Osteocyte (in vitro differentiated cells): ENCODE measurements around the gene PCDH15. TPM values are rescaled to one million over a fixed set of nuclear protein-coding genes. Genes with fewer than 3 reads are reported as not detected.

ENCODE experiments used
- DNase-seq: peaks from one replicate; pipeline ENCODE4 v3.0.0; 2021; ENCODE audit warnings: mixed read lengths; ENCODE audit not compliant: unreplicated experiment; ENCODE audit errors: extremely low spot score
- H3K27ac Mint-ChIP-seq: one replicate; pipeline ENCODE4 v1.8.0; 2021; ENCODE audit warnings: mild to moderate bottlenecking, mixed read lengths; ENCODE audit not compliant: unreplicated experiment
- H3K27me3 Mint-ChIP-seq: one replicate; pipeline ENCODE4 v1.8.0; 2021; ENCODE audit warnings: mixed read lengths; ENCODE audit not compliant: unreplicated experiment
- H3K36me3 Mint-ChIP-seq: one replicate; pipeline ENCODE4 v1.8.0; 2021; ENCODE audit warnings: mixed read lengths; ENCODE audit not compliant: unreplicated experiment
- H3K4me1 Mint-ChIP-seq: one replicate; pipeline ENCODE4 v1.8.0; 2021; ENCODE audit warnings: mixed read lengths; ENCODE audit not compliant: unreplicated experiment
- H3K4me3 Mint-ChIP-seq: one replicate; pipeline ENCODE4 v1.8.0; 2021; ENCODE audit warnings: mild to moderate bottlenecking, moderate library complexity, mixed read lengths; ENCODE audit not compliant: unreplicated experiment
- H3K9me3 Mint-ChIP-seq: one replicate; pipeline ENCODE4 v1.8.0; 2021; ENCODE audit warnings: mixed read lengths; ENCODE audit not compliant: unreplicated experiment
- total RNA-seq: library from RNA; stranded (reverse); gene quantifications from 2 replicates; pipeline ENCODE4 v1.2.1, GENCODE V29; 2021
- TF ChIP-seq, protein P1 (sequence below): fragments of 200-600 bp; sonication (generic); IDR thresholded peaks from 2 replicates; pipeline ENCODE4 v1.5.0; 2021; ENCODE audit warnings: antibody characterized with exemption, mild to moderate bottlenecking, moderate library complexity

Gene PCDH15
- total RNA-seq, 1 donor from 2014 or later: 2.6 TPM

DNA sequence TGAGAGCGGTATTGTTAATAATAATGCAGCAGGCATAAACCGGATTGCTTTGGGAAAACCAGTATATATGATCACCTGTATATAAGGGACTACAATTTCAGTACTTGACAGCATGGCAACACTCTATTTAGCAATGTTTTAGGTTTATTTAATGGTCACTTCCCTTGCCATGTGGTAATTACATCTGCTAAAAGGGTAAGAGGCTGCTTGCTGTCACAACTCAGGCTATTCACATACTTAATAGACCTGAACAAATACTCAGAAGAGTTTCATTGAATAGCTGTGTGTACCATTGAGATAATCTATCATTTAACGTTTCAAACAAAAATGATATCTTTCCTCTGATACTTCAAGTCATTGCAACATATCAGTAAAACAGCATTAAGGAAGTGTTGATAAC is 90.1 kb downstream of the PCDH15 start:
- TF ChIP-seq, protein P1, sequence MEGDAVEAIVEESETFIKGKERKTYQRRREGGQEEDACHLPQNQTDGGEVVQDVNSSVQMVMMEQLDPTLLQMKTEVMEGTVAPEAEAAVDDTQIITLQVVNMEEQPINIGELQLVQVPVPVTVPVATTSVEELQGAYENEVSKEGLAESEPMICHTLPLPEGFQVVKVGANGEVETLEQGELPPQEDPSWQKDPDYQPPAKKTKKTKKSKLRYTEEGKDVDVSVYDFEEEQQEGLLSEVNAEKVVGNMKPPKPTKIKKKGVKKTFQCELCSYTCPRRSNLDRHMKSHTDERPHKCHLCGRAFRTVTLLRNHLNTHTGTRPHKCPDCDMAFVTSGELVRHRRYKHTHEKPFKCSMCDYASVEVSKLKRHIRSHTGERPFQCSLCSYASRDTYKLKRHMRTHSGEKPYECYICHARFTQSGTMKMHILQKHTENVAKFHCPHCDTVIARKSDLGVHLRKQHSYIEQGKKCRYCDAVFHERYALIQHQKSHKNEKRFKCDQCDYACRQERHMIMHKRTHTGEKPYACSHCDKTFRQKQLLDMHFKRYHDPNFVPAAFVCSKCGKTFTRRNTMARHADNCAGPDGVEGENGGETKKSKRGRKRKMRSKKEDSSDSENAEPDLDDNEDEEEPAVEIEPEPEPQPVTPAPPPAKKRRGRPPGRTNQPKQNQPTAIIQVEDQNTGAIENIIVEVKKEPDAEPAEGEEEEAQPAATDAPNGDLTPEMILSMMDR: no peak
- Mint-ChIP-seq H3K27me3 (no peaks in the 10 kb centered on the region), H3K4me3 (no peak overlapping the region), H3K9me3 (no peaks in the 10 kb centered on the region), H3K4me1 (no peaks in the 10 kb centered on the region), H3K36me3 (no peaks in the 10 kb centered on the region), H3K27ac (no peak overlapping the region)
- DNase-seq: no peak

DNA sequence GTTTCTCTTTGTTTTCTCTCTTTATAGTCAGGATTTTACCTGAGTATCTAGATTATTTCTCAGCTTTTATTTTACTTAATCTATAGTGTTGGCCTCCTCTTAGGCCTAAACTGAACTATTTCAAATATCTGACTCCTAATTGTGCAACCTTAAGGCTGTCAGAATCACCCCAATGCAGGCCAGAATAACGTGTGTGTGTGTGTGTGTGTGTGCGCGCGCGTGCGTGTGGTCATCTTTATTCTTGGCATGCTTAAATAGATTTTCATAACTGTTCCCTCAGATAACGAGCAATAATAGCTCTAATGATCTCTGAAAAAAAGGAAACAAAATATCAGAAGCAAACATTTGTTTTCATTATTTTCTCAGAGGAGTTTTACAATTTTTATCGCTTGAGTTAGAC is 92.4 kb downstream of the PCDH15 start:
- peaks cover under 1% of the 10 kb centered on the region for H3K9me3 Mint-ChIP-seq
- H3K27me3 Mint-ChIP-seq: no peaks in the 10 kb centered on the region
- H3K4me3 Mint-ChIP-seq: no peak overlapping the region
- H3K27ac Mint-ChIP-seq: no peak overlapping the region
- DNase-seq: no peak
- H3K4me1 Mint-ChIP-seq: no peaks in the 10 kb centered on the region
- H3K36me3 Mint-ChIP-seq: no peaks in the 10 kb centered on the region
- TF ChIP-seq, protein P1: no peak

DNA sequence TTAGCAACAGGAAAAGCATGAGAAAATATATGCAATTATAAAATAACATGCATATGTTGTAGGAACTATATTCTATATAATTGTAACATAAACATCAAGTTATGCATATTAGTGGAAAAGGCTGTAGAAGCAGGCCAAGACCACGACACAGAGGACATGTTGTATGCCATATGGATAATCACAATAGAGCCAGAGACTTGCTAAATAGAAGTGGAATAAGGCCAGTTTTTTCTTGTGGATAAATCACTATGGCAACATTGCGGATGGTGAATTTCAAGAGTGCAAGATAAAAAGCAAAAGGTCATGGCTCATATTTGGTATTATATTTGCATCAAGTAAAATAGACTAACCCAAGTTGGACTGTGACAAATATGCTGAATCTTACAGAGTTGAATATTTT is 93.0 kb downstream of the PCDH15 start:
- H3K9me3 Mint-ChIP-seq: peaks cover 6% of the 10 kb centered on the region
- TF ChIP-seq, protein P1: no peak
- DNase-seq: no peak
- H3K27me3 Mint-ChIP-seq: no peaks in the 10 kb centered on the region
- peaks cover 3% of the 10 kb centered on the region for H3K36me3 Mint-ChIP-seq
- no peak overlapping the region for H3K27ac Mint-ChIP-seq
- H3K4me1 Mint-ChIP-seq: peaks cover 4% of the 10 kb centered on the region
- no peak overlapping the region for H3K4me3 Mint-ChIP-seq

DNA sequence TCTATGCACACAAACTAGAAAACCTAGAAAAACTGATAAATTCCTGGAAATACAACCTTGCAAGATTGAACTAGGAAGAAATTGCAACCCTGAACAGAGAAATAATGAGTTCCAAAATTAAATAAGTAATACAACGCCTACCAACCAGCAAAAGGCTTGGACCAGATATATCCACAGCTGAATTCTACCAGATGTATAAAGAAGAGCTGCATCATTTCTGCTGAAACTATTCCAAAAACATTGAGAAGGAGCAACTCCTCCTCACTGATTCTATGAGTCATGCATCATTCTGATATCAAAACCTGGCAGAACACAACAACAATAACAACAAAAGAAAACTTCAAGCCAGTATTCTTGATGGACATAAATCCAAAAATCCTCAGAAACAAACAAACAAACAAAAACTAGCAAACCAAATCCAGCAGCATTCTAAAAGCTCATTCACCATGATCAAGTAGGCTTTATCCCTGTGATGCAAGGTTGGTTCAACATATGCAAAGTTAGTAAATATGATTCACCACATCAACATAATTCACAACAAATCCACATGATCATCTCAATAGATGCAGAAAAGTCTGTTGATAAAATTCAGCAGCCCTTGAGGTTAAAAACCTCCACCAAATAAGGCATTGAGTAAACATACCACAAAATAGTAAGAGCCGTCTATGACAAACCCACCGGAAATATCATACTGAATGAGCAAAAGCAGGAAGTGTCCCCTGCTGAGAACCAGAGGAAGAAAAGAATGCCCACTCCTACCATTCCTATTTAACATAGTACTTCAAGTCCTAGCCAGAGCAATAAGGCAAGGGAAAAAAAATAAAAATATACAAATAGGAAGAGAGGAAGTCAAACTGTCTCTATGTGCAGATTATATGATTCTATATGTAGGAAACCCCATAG is 98.2 kb downstream of the PCDH15 start:
- Mint-ChIP-seq H3K4me1 (peaks cover 7% of the 10 kb centered on the region), H3K9me3 (peaks cover 26% of the 10 kb centered on the region), H3K27ac (no peak overlapping the region), H3K4me3 (no peak overlapping the region), H3K36me3 (peaks cover 3% of the 10 kb centered on the region), H3K27me3 (no peaks in the 10 kb centered on the region)
- TF ChIP-seq, protein P1: no peak
- DNase-seq: no peak

DNA sequence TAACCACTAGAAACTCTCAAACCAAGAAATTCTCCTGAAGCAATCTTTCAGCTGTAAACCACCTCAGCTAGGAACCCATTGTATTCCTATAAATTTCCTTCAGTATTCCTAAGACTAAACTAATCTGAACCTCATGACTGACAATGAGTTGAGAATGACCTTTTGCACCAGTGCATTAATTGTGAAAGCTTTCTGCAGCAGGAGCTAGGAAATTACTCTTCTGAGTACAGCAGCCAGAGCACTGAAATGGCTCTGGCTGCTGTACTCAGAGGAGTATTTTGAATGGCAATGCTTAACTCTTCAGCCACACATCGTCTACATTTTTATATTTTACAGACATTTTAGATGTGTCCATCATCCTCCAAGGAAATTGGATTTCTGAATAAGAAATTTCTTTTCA is 109.7 kb downstream of the PCDH15 start:
- Mint-ChIP-seq H3K4me1 (no peaks in the 10 kb centered on the region), H3K4me3 (no peak overlapping the region), H3K36me3 (no peaks in the 10 kb centered on the region), H3K27ac (no peak overlapping the region), H3K9me3 (no peaks in the 10 kb centered on the region), H3K27me3 (no peaks in the 10 kb centered on the region)
- TF ChIP-seq, protein P1: no peak
- DNase-seq: no peak
